Measurements from ENCODE around the gene MORN5. TPM values are rescaled to one million over a fixed set of nuclear protein-coding genes. Genes with fewer than 3 reads are reported as not detected.

MORN5 gene
- total RNA-seq, 1 donor from 2014 or later = 23.1 TPM

- DNase-seq (ENCODE audit: low spot score) = no peak
Measured at GRCh38 chr9:122143296-122143695, 16.4 kb upstream of the MORN5 start.

DNA sequence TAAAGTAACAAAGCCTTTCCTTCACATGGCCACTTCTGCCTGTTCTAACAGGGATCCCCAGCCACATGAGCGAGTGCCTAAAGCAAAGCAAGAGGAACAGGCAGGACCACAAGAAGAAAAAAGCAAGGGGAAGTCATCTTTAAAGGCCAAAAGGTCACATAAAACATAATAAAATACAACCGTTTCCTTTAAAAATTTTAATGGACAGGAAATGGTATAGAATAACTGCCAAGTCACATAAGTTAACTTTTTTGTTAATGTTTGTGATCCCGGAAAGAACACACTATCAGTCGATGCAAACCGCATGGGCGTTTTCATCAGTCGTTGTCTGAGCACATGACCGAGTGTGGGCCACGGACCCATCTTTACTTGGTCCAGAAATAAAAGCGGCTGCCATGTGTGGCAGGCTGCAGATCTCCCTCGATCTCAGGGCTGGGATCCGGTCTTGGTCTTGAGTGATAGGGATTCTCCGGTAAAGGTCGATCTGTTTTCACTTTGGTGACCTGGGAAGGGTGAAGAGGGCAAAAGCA, 15.8 kb upstream of the MORN5 start:
- DNase-seq (ENCODE audit: low spot score) = no peak

DNA sequence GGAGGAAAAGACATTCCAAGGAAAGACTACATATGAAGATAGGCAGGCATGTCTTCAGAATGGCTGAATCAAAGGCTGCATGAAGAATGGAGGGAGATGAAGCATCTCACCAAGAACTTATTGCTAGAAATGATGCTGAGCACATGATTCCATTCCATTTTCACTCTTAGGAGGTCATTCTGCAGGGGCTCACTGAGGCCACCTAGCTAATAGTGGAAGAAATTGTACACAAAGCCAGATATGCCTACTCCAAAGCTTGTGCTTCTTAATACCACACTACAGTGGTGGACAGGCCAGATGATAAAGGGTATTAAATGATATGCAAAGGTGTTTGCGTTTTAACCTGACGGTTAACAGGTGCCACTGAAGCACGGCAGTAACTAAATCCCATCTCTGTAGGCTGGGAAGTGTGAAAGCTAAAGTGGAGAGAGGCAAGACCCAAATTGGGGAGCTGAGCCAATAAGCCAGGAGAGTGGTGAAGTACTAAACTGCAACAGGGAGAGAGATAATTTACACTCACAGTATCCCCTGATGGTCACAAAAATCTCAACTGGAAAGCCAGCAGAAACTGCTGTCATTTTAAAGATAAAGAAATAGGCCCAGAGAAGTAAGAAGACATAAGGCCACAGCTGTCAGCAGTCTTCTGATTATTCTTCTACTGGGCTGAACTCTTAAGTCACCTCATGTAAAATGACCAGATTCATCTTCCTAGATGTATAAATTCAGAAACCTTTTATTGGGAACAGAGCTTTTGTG, 14.7 kb upstream of the MORN5 start:
- DNase-seq (ENCODE audit: low spot score) = no peak

DNA sequence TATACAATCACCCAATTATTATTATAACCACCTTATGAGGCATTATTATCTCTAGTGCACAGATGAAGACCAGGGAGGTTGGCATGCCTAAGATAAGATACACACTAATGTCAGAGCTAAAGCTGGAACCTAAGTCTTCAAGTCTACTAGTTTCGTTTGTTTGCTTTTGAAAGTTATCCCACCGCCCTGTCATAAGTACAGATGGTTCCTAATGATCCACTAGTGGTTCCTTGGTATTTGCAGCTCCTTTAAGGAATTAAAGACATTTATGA, 14.2 kb upstream of the MORN5 start:
- no peak for DNase-seq (ENCODE audit: low spot score)

DNA sequence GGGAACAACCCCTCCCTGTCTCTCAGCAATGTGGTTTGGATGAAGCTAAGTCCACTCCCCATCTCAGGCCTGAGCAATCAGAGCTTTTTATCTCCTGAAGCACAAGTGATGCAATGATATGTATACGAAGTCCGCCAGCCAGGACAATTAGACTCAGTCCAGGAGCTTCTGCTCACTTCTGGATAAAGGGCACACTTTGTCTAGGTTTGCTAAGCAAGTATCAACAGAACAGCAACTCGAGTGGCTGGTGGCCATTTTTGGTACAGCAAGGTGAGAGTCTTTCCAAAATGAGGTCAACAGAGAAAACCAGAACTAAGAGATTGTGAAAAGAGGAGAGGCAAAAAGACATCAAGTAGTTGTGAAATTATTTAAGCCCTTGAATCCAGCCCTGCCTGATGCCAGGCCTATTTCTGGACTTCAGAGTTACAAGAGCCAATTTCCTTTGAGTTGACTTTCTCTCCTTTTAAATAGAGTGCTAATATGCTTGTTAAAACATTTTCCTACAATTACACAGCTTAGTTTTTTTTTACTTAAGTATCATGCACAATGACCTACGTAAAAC, 8.4 kb upstream of the MORN5 start:
- no peak for DNase-seq (ENCODE audit: low spot score)

DNA sequence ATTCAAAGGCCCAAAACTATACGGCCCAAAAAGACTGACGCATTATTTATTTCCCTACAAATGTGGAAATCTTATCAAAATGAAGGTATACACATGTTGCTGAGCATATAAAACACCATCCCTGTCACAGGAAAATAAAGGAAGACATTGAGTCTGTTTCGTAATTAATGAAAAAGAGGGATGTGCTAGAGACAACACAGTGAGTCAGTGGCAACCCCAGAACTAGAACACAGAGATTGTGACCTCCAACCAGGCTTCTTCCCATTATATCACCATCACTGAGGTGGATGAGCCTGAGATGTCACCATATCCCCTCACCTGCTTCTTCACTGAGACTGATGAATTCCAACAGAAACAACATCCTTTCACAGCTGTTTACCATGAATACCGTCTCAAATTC, 3.9 kb upstream of the MORN5 start:
- no peak for DNase-seq (ENCODE audit: low spot score)

- DNase-seq (ENCODE audit: low spot score) = peak; percentile 15
Measured at GRCh38 chr9:122158202-122158601, 1.5 kb upstream of the MORN5 start.

GRCh38 chr9:122159925-122160246, 178 bp downstream of the MORN5 start:
- no peak for DNase-seq (ENCODE audit: low spot score)

- no peak for DNase-seq (ENCODE audit: low spot score)
Measured at GRCh38 chr9:122162415-122162814, 2.7 kb downstream of the MORN5 start.

GRCh38 chr9:122164286-122164685, 4.6 kb downstream of the MORN5 start:
- peak; percentile 42 for DNase-seq (ENCODE audit: low spot score)

GRCh38 chr9:122168356-122168755, 8.6 kb downstream of the MORN5 start:
- no peak for DNase-seq (ENCODE audit: low spot score)

GRCh38 chr9:122172131-122172530, 12.4 kb downstream of the MORN5 start:
- DNase-seq (ENCODE audit: low spot score) = no peak

DNA sequence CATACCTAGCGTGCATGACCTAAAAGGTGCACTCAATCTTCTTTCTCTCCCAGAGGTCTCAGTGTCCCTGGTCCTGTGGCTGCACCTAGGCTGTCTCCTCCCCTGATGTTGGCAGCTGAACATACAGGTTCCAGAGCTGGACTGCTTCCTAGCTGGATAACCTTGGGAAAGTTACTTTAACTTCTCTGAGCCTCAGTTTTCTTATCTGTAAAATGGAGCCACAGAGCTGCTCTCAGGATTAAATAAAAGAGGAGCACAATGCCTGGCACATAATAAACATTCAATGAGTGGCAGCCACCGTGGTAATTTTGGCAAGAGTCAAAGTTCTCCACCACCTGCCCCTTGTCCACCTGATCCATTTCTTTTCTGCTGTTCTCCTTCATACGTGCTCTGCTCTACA, 14.0 kb downstream of the MORN5 start:
- DNase-seq (ENCODE audit: low spot score) = no peak

DNA sequence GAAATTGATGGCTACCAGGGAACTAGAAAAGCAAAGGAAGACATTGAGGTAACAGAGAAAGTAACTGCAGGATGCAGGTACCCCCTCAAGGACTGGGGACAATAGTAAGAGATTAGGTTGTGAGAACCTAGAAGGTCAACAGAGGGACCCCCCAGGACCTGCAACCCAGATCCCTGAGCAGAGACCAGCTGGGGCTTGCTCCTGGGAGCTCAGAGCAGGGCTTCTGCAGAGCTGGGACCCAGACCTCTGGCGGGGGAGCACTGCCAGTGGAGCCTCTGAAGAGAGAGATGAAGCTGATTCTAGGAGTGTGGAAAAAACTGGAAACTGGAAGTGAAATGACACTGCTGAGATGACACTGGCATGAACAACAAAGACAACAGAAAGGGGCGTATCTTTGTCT, 17.2 kb downstream of the MORN5 start:
- DNase-seq (ENCODE audit: low spot score) = no peak

GRCh38 chr9:122179054-122179689, 19.5 kb downstream of the MORN5 start:
- no peak for DNase-seq (ENCODE audit: low spot score)

GRCh38 chr9:122179690-122180074, 20.0 kb downstream of the MORN5 start:
- no peak for DNase-seq (ENCODE audit: low spot score)

- no peak for DNase-seq (ENCODE audit: low spot score)
Measured at GRCh38 chr9:122180633-122181032, 20.9 kb downstream of the MORN5 start.

DNA sequence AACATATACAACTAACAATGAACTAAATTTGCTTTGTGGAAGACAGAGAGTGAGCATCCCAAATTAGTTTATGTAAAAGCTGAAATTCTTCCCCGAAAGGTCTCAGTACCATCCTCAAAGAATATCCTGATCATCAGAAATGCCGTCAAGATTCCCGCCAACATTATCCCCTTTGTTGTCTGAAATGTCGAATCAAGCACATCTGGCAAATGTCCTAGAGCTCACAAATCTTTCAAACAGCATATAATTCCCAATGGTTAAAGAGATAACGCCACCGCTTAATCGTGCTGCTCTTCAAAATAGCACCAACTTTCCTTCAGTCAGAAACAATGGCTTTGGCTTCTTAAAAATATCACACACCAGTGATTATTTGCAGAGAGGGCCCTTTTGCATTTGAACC, 23.8 kb downstream of the MORN5 start:
- DNase-seq (ENCODE audit: low spot score) = no peak

DNA sequence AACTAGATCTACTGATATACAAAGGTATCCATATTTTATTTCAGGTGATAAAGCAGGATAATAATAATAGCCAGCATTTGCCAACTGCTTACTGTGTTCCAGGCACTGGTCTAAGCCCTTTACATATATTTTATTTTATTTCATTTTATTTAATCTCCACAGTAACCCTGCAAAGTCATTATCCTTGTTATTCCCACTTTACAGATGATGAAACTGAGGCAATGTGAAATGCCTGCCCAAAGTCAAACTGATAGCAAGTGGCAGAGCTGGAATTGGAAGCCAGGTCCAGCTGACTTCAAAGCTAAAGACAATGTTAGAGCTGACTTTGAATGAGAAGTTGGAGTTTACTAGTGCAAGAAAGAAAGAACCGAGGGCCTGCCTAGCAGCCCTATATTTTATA, 24.8 kb downstream of the MORN5 start:
- DNase-seq (ENCODE audit: low spot score) = no peak

DNA sequence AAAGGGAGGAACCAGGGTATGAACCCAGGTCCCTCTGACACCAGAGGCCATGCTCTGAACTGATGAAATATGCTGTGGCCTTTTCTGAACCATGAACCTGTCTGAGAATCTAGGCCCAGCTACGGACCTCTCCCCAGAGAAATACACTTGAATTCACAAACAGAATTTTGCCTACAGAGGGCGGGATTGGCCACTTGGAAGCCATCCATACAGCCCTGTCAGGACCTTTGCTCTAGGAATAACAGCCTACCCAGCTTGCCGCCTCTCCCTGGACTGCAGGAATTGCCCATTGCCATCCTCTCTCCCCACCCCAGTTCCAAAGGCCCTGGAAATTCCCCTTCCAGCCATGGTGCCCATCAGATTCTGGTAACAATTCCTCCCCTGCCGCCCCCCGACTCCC, 26.6 kb downstream of the MORN5 start:
- no peak for DNase-seq (ENCODE audit: low spot score)

GRCh38 chr9:122186777-122187470, 27.2 kb downstream of the MORN5 start:
- DNase-seq (ENCODE audit: low spot score) = no peak

DNA sequence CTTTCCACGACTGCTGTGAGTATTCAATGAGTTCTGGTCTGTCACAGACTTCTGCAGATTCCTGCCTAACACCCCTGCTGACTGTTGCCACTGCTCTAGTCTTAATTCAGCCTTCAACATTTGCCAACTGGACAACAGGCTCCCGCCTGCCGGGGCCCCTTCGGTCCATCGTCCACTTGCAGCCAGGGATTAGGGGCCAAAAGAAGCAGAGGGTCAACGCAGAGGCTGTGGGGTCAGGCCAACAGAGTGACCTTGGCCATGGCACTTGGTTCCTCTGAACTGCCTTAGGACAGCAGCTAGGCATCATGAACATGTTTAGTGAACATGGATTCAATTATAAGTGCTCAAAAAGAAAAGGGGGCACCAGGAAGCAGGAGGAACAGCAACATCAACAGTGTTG, 28.7 kb downstream of the MORN5 start:
- DNase-seq (ENCODE audit: low spot score) = no peak
